Fibroblast of pulmonary artery (primary cell): Measurements from ENCODE around the gene ARHGEF6.

Source experiments
- DNase-seq: peaks from one replicate; pipeline ENCODE4 v3.0.0-alpha.2; 2010; ENCODE audit warnings: low read depth
- H3K4me3 ChIP-seq: replicated peaks from 2 replicates; pipeline ENCODE4 v1.5.1; 2011; ENCODE audit warnings: low read depth, mild to moderate bottlenecking, control low read depth, low read length, moderate library complexity
- TF ChIP-seq, protein P1 (sequence below): IDR thresholded peaks from 2 replicates; pipeline ENCODE4 v1.5.1; 2011; ENCODE audit warnings: mild to moderate bottlenecking, control low read depth, low read length, inconsistent platforms; ENCODE audit errors: missing control alignments

The ARHGEF6 gene

DNA sequence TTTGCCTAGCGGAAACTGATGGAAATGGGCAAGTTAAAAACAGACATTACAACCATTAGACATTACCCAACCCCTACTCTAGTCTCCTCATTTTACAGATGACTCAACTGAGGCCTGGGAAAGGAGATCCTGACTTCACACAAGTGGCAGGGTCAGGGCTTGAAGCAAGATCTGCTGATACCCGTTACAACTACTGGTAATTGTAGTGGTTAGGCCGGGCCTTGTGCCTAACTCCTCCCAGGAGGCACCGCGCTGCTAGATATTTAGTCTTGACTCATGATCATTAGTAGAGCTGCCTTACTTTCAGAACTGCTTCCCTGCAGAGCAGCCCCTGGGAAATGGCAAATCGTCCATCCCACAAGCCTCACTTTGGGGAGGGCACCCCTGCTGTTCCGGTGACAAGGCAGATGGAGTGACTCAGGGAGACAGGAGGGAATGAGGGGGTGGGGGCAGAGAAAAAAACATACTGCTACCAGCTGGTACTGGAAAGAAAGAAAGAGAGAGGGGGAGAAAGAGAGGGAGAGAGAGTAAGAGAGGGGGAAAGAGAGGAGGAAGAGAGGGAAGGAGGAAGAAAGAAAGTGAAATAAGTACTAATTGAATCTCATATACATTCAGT lies 12.2 kb downstream of the ARHGEF6 start:
- peak; percentile 77 for DNase-seq
- H3K4me3 ChIP-seq = no peak overlapping the region
- TF ChIP-seq, protein P1, sequence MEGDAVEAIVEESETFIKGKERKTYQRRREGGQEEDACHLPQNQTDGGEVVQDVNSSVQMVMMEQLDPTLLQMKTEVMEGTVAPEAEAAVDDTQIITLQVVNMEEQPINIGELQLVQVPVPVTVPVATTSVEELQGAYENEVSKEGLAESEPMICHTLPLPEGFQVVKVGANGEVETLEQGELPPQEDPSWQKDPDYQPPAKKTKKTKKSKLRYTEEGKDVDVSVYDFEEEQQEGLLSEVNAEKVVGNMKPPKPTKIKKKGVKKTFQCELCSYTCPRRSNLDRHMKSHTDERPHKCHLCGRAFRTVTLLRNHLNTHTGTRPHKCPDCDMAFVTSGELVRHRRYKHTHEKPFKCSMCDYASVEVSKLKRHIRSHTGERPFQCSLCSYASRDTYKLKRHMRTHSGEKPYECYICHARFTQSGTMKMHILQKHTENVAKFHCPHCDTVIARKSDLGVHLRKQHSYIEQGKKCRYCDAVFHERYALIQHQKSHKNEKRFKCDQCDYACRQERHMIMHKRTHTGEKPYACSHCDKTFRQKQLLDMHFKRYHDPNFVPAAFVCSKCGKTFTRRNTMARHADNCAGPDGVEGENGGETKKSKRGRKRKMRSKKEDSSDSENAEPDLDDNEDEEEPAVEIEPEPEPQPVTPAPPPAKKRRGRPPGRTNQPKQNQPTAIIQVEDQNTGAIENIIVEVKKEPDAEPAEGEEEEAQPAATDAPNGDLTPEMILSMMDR = no peak

DNA sequence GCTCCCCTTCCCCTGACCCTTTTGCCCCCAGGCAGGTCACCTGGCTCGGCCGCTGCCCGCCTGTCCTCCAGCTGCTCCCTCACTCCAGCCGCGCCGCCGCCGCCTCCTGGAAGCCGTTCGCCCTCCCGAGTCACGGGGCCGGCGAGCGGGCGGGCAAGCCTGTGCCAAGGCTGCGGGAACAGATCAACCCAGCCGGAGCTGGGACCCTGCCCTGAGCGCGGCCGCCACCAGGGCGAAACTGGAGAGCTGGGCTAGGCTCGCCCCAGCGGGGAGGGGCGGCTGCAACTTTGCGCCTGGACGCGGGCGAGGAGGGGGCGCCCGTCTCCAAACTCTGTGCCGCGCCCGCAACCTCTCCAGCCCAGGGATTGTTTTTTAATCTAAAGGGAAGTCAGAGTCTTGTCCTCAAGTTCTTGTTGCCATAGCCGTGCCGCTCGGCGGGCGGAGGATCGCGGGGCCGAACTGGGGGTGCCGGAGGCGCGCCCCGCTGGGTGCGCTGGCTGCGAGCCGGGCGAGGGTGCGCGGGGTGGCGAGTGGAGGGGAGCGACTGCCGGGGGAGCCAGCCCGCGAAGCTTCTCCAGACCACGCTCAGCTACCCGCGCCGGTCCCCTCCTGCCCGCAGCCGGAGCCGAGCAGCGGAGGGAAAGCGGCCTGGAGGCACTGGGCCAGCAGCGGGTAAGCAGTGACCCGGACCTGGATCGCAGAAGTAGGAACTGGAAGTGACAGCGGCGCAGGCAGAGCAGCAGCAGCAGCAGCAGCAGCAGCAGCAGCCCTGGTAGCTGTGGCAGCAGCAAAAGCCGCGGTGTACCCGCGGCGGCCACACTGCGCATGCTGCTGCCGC lies 13.4 kb downstream of the ARHGEF6 start:
- peak; percentile 59 for DNase-seq
- H3K4me3 ChIP-seq = peak overlapping the region; percentile 54
- TF ChIP-seq, protein P1 = no peak

DNA sequence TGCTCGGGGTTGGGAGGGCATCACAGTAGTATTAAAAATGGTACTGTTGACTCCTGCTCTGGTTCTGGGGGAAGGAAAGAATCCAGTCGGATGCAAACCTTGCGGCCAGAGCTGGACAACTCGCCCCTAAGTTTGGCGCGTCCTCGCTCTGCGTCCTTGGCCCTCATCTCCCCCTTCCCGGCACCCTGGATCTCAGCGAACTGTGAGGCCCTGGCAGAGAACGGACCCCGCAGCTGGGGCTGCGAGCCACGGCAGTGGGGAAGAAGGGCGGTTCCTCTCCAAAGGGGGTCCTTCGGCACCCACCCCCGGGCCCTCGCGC lies 14.0 kb downstream of the ARHGEF6 start:
- no peak for DNase-seq
- TF ChIP-seq, protein P1 = no peak
- peak overlapping the region; percentile 54 for H3K4me3 ChIP-seq

DNA sequence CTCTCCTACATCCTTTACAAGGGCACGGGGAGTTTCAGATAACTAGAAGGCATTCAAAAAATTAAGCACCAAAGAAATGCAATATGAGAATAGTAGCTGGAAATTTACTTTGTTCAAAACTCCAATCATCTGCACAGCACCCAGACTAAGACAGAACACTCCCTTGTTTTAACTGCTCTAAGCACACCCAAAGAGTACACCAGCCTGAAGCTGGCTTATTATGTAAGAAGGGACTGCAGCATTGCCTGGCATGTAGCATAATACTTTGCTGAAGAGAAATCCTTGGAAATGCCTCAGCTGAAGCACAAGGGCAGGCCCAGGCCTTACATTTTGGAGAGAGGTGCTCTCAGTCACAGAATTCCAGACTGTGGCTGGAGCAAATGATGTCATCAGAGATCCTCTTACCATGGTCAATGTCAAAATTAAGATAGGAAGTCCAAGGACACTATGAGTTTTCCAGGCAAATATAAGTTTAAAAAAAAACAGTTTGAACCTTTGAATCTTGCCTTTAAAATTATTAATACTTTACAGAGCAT lies 14.8 kb downstream of the ARHGEF6 start:
- no peak for DNase-seq
- no peak overlapping the region for H3K4me3 ChIP-seq
- TF ChIP-seq, protein P1 = no peak

DNA sequence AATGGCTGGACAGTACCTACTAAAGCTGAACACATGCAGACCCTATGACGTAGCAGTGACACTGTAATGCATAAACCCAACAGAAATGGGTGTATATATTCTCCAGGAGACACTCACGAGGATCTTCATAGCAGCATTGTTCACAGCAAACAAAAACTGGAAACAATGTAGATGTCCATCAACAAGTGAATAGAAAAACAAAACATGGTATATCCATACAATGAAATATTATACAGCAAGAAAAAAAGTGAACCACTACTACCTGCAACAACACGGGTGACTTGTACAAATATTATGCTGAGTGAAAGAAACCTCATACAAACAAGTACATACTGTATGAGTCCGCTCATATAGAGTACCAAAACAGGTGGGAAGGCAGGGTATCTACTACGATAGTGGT lies 16.5 kb downstream of the ARHGEF6 start:
- TF ChIP-seq, protein P1 = no peak

DNA sequence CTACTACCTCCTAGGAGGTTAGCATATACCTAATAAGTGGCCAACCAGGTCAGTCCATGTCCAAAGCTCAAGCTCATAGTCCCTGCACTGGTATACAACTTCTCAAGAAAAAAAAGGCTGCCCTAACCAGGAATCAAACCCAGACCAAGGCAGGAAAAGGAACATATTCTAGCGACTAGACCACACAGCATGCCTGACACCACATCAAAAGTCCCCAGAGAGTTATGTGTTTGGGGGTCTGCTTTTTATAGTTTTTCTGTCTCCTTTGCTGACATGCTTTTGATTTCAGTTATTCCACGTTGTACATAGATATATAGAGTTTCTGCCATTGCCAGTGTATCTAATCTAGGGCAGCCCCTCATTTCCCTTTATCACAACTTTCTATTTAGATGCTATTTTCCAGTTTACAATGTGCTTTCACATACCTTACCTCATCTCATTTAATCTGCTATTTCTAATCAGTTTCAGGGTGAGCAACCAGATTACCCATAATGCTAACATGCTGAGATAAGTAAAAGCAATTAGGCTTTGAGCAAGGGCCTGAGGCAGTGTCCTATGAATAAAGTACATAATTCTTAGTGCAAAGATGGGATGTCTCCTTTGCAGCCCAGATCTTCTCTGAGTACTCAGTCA lies 17.8 kb downstream of the ARHGEF6 start:
- no peak for DNase-seq
- TF ChIP-seq, protein P1 = no peak
- no peak overlapping the region for H3K4me3 ChIP-seq

More for the DNA sequence above, 16.5 kb downstream of the ARHGEF6 start:
- DNase-seq = no peak
- no peak overlapping the region for H3K4me3 ChIP-seq
